ENCODE data around the gene ELOA. TPM values are rescaled to one million over a fixed set of nuclear protein-coding genes. Genes with fewer than 3 reads are reported as not detected.

Gene ELOA
- total RNA-seq, 2 experiments from 2014 or later: 21.8 to 22.6 TPM

DNA sequence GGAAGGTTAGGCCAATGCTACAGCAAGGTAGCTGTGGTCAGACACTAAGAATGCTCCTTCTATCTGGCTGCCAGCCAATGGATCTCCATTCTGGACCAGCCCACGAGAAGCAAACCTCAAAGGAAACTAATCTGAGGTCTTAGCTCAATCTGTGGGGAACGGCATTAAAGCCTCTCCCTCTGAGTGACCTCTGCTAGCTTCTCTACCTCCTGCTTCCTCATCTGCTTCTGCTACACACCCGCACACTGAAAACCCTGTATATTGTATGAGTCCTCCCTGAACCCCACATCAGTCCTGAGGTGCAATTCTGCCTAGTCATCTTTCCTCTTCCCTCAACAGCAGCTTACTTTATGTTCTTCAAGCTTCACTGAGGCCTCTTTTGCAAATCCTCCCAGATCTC is 64.2 kb downstream of the ELOA start:
- peak overlapping the region; percentile 4 for H3K27ac Mint-ChIP-seq
- H3K27me3 Mint-ChIP-seq (ENCODE audit: low read depth): no peaks in the 10 kb centered on the region
- H3K4me3 Mint-ChIP-seq: no peak overlapping the region
- intact Hi-C loops (cut with micrococcal nuclease): no loop called here
- H3K4me1 Mint-ChIP-seq (ENCODE audit: low read depth): peaks cover 10% of the 10 kb centered on the region
- CTCF ChIA-PET: interaction anchor here (0.8 to 1.5 kb wide), 3 partner anchors 15 to 154 kb away, joined by 3 to 4 read pairs (median 3); no protein-coding TSS in a partner anchor
- no peak for DNase-seq
- H3K36me3 Mint-ChIP-seq (ENCODE audit: low read depth): peaks cover 2% of the 10 kb centered on the region
- no peaks in the 10 kb centered on the region for H3K9me3 Mint-ChIP-seq

DNA sequence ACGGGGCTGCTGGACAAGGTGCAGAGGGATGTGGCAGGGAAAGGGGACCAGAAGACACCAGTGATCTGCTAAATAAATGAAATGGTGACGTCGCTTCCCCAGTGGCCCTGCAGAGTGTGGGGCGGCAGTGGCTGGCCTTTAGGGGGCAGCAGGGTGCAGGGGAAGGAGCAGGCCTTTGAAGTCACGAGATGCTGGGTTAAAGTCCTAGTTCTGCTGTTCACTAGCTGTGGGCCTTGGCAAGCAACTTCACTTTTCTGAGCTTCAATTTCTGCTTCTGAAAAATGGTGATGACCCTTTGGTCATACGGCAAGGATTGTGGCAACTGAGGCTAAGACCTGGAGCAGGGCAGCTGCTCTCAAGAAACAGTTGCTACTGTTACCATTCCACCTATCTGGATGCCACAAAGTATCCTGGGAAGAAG is 66.5 kb downstream of the ELOA start:
- intact Hi-C loops (cut with micrococcal nuclease): loop anchor here (1.0 kb wide), 3 partner anchors 45 to 107 kb away; partner anchors contain the start of gene FUCA1

DNA sequence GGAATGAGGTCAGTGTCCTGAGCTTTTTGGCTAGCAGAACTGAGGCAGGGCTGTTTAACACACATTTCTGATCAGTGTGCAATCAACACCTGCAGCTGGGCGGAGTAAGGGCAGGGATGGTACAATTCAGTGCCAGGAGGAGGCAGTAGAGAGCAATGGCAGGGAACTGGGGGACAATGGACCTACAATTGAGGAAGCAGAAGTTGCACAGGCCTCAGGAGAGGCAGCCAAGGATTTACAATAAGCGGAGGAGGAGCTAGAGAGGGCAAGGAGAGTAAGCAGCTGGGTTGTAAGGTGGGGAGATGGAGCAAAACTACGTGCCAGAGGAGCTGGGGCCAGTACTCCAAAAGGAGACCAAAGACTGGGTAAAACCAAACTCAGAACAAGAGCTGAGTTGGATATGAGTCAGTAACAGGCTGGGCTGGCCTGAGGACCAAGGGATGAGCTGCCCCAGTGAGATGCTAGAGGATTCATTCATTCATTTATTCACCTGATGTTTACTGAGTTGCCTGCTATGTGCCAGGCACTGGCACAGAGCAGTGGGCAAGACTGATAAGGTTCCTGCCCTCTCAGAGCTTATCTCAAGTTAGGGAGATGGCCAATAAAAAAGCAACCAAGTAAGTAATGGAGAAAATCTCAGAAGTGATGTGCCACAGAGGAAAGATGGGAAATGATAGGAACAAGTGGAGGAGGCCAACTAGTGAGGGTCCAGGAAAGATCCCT is 67.7 kb downstream of the ELOA start:
- peak; percentile 66 for DNase-seq
- H3K4me3 Mint-ChIP-seq: no peak overlapping the region
- H3K4me1 Mint-ChIP-seq (ENCODE audit: low read depth): peaks cover 10% of the 10 kb centered on the region
- intact Hi-C loops (cut with micrococcal nuclease): loop anchor here (1.0 kb wide), 1 partner anchor 43 kb away; no protein-coding TSS in a partner anchor
- H3K36me3 Mint-ChIP-seq (ENCODE audit: low read depth): peaks cover 7% of the 10 kb centered on the region
- no peak overlapping the region for H3K27ac Mint-ChIP-seq
- no peaks in the 10 kb centered on the region for H3K27me3 Mint-ChIP-seq (ENCODE audit: low read depth)
- H3K9me3 Mint-ChIP-seq: no peaks in the 10 kb centered on the region
- CTCF ChIA-PET: interaction anchor here (0.6 to 3.9 kb wide), 31 partner anchors 7 to 167 kb away, joined by 3 to 48 read pairs (median 4); partner anchors contain the start of genes FUCA1, GALE, HMGCL and LYPLA2

More for the DNA sequence above, 66.5 kb downstream of the ELOA start:
- CTCF ChIA-PET: interaction anchor here (0.5 to 3.9 kb wide), 19 partner anchors 8 to 212 kb away, joined by 3 to 48 read pairs (median 4); partner anchors contain the start of genes CNR2, FUCA1, GALE and HMGCL
- Mint-ChIP-seq H3K27ac (no peak overlapping the region), H3K36me3 (ENCODE audit: low read depth) (peaks cover 6% of the 10 kb centered on the region), H3K27me3 (ENCODE audit: low read depth) (no peaks in the 10 kb centered on the region), H3K4me1 (ENCODE audit: low read depth) (peaks cover 10% of the 10 kb centered on the region), H3K4me3 (no peak overlapping the region), H3K9me3 (no peaks in the 10 kb centered on the region)
- peak; percentile 90 for DNase-seq

Other genes starting within 250 kb of the ELOA start
- 10 to 100 TPM; 31.3 to 33.8 TPM for gene E2F2, start 212.2 kb upstream of the ELOA start, total RNA-seq
- gene ID3, start 184.0 kb upstream of the ELOA start, total RNA-seq: 10 to 100 TPM; 69.5 to 74.6 TPM
- 1,000 to 10,000 TPM; 1,701 to 1,742 TPM for gene RPL11, start 51.7 kb upstream of the ELOA start, total RNA-seq
- gene PITHD1, start 34.9 kb downstream of the ELOA start, total RNA-seq: 10 to 100 TPM; 73.8 to 75.1 TPM
- gene LYPLA2, start 47.7 kb downstream of the ELOA start, total RNA-seq: 10 to 100 TPM; 48.1 to 49.7 TPM
- 10 to 100 TPM; 19.7 to 23.1 TPM for gene GALE, start 57.3 kb downstream of the ELOA start, total RNA-seq
- gene HMGCL, start 82.0 kb downstream of the ELOA start, total RNA-seq: 10 to 100 TPM; 31.5 to 34.5 TPM
- 1 to 10 TPM; 4.9 to 5.2 TPM for gene FUCA1, start 124.8 kb downstream of the ELOA start, total RNA-seq
- not detected for gene CNR2, start 169.9 kb downstream of the ELOA start, total RNA-seq
- gene PNRC2, start 216.4 kb downstream of the ELOA start, total RNA-seq: 100 to 1,000 TPM; 178 to 209 TPM
- 100 to 1,000 TPM; 169 to 178 TPM for gene SRSF10, start 236.9 kb downstream of the ELOA start, total RNA-seq